T1000 (cell line): ENCODE measurements around the gene SFT2D2.
A peak's percentile ranks its signal among the peaks of the same experiment; 100 is the strongest.
"Not testable (repeated sequence)": the region's sequence is repeated elsewhere in the genome, so short reads cannot be mapped to it uniquely, and the experiment has no call there.

Experiments
- DNase-seq: peaks from one replicate; lab custom pipeline; 2025; ENCODE audit warnings: mixed read lengths; lab: John Stamatoyannopoulos, UW

The SFT2D2 gene

DNA sequence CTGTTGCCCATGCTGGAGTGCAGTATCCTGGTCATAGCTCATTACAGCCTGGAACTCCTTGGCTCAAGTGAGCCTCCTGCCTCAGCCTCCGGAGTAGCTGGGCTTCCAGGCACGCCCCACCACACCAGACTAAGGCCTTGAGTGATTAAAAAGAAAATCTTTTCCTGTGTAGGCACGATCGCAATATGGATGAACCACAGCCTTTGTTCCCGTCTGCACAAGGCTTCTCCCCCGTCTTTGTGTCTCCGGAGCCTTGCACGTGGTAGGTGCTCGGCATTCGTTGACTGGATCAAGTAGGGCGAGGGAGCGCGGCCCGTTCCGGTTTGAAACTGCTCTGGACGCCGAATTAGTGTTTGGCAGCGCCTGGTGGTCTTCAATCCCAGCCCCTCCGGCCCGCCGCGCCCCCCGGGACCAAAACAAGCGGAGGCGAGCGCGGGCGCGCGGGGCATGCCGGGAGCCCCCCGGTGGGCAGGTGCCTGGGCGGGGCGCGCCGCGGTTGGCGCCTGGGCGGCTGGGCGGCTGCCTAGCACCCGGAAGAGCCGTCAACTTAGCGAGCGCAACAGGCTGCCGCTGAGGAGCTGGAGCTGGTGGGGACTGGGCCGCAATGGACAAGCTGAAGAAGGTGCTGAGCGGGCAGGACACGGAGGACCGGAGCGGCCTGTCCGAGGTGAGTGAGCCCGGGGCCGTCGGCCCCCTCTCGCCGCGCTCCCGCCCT is at the start of gene SFT2D2:
Gene SFT2D2 (plus strand): TSS at position 529 of the 715 bp plus-strand sequence. CDS start 76 bp downstream, at position 605.
- peak; percentile 48 for DNase-seq

DNA sequence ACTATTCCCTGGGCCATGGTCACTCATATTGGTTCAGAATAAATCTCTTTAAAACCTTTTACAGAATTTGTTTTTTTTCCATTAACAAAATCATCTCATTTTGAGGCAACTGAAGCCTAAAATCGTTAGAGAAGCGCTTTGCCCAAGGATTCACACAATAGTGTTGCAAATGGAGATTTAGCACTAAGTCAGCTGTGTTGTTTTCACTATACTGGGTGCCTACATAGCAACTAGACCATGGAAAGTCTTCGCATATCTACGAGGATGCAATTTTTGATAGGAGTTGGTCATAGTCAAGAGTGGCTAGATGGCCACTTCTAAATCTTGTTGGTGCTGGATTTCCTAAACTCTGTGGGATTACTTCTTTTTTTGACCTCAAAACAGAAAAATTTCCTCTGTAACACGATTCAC is 47.6 kb upstream of the SFT2D2 start:
- no peak for DNase-seq

- DNase-seq: peak; percentile 95
Measured at GRCh38 chr1:168178638-168179437, 47.0 kb upstream of the SFT2D2 start, which contains the start of gene TIPRL. TIPRL (plus strand) TSS chr1:168178962; CDS start chr1:168179078, 116 bp downstream.

GRCh38 chr1:168179438-168180147 is 46.2 kb upstream of the SFT2D2 start:
- no peak for DNase-seq

GRCh38 chr1:168180148-168180524 is 45.7 kb upstream of the SFT2D2 start:
- DNase-seq: no peak

GRCh38 chr1:168181063-168181720 is 44.6 kb upstream of the SFT2D2 start:
- not testable (repeated sequence) for DNase-seq

DNA sequence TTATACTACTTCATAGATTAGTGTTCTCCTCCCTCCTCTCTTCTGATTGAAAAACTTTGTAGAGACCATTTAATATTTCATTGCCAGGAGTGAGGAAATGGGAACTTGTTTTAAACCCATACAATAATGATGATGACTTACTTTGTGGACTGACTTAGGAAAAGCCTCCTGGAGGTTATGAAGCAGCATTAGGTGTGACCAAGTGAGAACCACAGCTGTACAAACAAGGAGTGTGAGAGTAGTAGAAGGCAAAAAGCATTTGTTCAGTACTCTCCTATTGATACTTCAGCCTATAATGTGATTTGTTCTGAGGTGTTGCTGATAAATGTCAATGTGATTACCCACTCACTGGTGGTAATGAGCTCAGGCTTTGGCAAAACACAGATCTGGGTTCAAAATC is 38.6 kb upstream of the SFT2D2 start:
- no peak for DNase-seq

- DNase-seq: no peak
Measured at GRCh38 chr1:168190403-168190802, 35.4 kb upstream of the SFT2D2 start.

DNA sequence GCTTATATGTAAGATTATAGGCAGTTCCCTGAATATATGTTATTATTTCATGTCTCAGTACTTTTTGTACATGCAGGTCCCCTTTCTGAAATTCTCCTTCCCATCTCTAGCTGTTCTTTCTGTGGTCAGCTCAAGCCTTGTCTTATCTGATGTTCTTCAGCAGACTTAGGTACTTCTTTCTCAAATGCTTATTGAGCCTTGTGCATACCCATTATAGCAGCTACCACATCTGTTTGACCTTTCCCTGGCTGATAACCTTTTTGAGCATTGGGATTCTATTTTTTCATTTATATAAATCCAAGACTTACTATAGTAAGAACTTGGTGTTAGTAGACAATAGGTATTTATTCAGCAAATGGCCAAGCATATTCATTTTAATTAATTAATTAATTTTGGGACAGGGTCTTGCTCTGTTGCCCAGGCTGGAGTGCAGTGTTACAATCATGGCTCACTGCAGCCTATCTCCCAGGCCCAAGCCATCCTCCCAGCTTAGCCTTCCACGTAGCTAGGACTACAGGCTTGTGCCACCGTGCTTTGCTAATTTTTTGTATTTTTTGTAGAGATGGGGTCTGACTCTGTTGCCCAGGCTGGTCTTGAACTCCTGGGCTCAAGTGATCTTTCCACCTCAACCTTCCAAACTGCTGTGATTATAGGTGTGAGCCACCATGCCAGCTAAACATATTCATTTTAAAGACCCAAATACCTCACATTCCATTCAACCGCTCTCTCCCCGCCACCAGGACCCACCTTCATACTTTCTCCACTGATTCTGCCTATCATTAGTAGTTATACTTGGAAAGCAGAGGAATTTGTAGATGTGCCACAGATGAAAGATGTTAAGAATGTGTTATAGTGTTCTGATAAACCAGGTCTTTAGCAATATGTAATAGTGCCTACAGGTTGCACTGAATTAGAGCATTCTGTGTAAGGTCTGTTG is 30.3 kb upstream of the SFT2D2 start:
- no peak for DNase-seq

GRCh38 chr1:168199056-168199455 is 26.7 kb upstream of the SFT2D2 start:
- no peak for DNase-seq

DNA sequence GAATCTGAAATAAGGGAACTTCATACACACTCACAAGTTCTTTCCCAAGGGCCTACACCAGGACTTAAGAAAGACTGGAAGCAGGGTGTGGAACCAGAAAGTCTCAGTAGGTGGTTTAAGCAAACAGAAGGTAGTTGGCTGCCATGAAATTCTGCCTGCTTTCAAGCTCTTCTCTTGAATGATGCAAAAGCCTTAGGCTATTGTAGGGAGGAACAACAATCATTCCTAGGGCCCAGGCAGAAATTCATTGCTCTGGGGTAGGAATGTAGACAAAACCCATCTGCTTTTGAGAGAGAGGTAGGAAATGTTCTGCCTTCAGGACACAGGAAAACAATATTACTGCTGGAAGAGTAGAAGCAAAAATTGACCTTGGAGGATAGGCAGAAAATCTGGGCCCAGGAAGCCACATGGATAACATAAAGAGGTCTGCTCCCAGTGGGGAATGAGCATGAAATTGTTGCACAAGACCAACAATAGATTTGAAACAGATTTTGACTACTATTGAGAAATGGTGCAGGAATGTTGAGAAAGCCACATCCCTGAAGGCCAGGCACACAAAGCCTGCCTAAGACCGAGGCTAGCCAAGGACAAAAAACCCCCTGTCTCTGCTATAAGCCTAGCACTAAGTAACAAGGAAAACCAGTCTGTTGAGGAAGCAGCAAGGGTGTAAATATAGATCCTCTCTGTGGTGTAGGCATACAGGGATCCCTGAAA is 22.7 kb upstream of the SFT2D2 start:
- no peak for DNase-seq

DNA sequence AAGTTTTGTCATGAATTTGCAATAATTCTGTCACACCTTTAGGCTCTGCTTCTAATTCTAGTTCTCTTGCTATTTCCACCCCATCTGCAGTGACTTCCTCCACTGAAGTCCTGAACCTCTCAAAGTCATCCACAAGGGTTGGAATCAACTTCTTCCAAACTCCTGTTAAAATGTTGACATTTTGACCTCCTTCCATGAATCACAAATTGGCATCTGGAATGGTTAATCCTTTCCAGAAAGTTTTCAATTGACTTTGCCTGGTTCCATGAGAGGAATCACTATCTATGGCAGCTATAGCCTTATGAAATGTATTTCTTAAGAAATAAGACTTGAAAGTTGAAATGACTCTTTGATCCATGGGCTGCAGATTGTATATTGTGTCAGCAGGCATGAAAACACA is 19.7 kb upstream of the SFT2D2 start:
- DNase-seq: no peak

DNA sequence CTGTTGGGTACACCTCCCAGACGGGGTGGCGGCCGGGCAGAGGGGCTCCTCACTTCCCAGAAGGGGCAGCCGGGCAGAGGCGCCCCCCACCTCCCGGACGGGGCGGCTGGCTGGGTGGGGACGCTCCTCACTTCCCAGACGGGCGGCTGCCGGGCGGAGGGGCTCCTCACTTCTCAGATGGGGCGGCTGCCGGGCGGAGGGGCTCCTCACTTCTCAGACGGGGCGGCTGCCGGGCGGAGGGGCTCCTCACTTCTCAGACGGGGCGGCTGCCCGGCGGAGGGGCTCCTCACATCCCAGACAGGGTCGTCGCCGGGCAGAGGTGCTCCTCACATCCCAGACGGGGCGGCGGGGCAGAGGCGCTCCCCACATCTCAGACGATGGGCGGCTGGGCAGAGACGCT is 18.1 kb upstream of the SFT2D2 start:
- DNase-seq: not testable (repeated sequence)

- no peak for DNase-seq
Measured at GRCh38 chr1:168210312-168210711, 15.5 kb upstream of the SFT2D2 start.

DNA sequence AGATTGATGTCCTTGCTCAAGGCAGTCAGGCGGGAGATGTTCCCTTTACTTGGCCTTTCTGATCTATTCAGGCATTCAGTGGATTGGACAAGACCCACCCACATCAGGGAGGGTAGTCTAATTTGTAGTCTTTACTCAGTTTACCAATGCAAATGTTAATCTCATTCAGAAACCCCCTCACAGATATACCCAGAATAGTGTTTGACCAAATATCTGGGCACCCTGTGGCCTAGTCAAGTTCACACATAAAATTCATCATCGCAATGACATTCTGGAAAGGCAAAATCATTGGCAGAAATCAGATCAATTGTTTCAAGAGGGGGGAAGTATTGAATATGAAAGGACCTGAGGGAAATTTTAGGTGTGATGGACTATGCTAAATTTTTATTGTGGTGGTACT is 12.5 kb upstream of the SFT2D2 start:
- no peak for DNase-seq

GRCh38 chr1:168216171-168216570 is 9.6 kb upstream of the SFT2D2 start:
- DNase-seq: no peak

- DNase-seq: no peak
Measured at GRCh38 chr1:168217664-168218063, 8.1 kb upstream of the SFT2D2 start.

- DNase-seq: no peak
Measured at GRCh38 chr1:168218658-168219057, 7.1 kb upstream of the SFT2D2 start.

GRCh38 chr1:168220470-168220871 is 5.3 kb upstream of the SFT2D2 start:
- no peak for DNase-seq

GRCh38 chr1:168221275-168221674 is 4.5 kb upstream of the SFT2D2 start:
- DNase-seq: no peak
